Neural cell (in vitro differentiated cells): ENCODE data around the gene PPP1R9B. TPM values are rescaled to one million over a fixed set of nuclear protein-coding genes. Genes with fewer than 3 reads are reported as not detected.

Source experiments
- H2AFZ ChIP-seq: fragments of 200-600, 300-800 bp; sonication (generic), shearing (Covaris generic); 2 replicates; pipeline ENCODE4 v1.6.0; 2014; ENCODE audit warnings: low read depth, mild to moderate bottlenecking, antibody characterized with exemption, low read length, moderate library complexity
- H3F3A ChIP-seq: fragments of 200-600 bp; shearing (Covaris generic); 2 replicates; pipeline ENCODE4 v1.6.1; 2016; ENCODE audit warnings: mild to moderate bottlenecking, moderate library complexity, mixed read lengths, antibody characterized with exemption, low read length; ENCODE audit not compliant: insufficient read depth, poor library complexity, severe bottlenecking
- H3K27ac ChIP-seq: fragments of 200-600, 300-800 bp; sonication (generic), shearing (Covaris generic); 2 replicates; pipeline ENCODE4 v1.5.1; 2014; ENCODE audit warnings: mild to moderate bottlenecking, low read length, moderate library complexity
- H3K27me3 ChIP-seq: fragments of 300-800, 200-600 bp; sonication (generic), shearing (Covaris generic); 2 replicates; pipeline ENCODE4 v1.6.0; 2014; ENCODE audit warnings: mild to moderate bottlenecking, low read depth, low read length, moderate library complexity; ENCODE audit not compliant: insufficient read depth
- H3K36me3 ChIP-seq: fragments of 300-800, 200-600 bp; sonication (generic), shearing (Covaris generic); 2 replicates; pipeline ENCODE4 v1.5.1; 2014; ENCODE audit warnings: mild to moderate bottlenecking, antibody characterized with exemption, low read length, moderate library complexity; ENCODE audit not compliant: insufficient read depth
- H3K4me2 ChIP-seq: fragments of 300-800, 200-600 bp; sonication (generic), shearing (Covaris generic); 2 replicates; pipeline ENCODE4 v1.6.0; 2014; ENCODE audit warnings: mild to moderate bottlenecking, low read length
- H3K4me3 ChIP-seq: fragments of 300-800, 200-600 bp; sonication (generic), shearing (Covaris generic); 2 replicates; pipeline ENCODE4 v1.5.1; 2014; ENCODE audit warnings: mild to moderate bottlenecking, low read length, moderate library complexity
- H3K79me2 ChIP-seq: fragments of 200-600 bp; shearing (Covaris generic); replicated peaks from 2 replicates; pipeline ENCODE4 v1.6.0; 2014; ENCODE audit warnings: mild to moderate bottlenecking, low read length, moderate library complexity; ENCODE audit not compliant: insufficient read depth
- H3K9ac ChIP-seq: fragments of 300-800, 200-600 bp; sonication (generic), shearing (Covaris generic); 2 replicates; pipeline ENCODE4 v1.6.1; 2016; ENCODE audit warnings: mild to moderate bottlenecking, low read length, mixed read lengths
- H3K9me2 ChIP-seq: fragments of 200-600 bp; shearing (Covaris generic); 2 replicates; pipeline ENCODE4 v1.6.1; 2016; ENCODE audit warnings: mild to moderate bottlenecking, low read length, mixed read lengths; ENCODE audit not compliant: insufficient read depth
- H3K9me3 ChIP-seq: fragments of 200-600, 300-800 bp; sonication (generic), shearing (Covaris generic); 2 replicates; pipeline ENCODE4 v1.6.1; 2016; ENCODE audit warnings: mild to moderate bottlenecking, mixed run types, low read length, moderate library complexity, mixed read lengths
- H4K20me1 ChIP-seq: fragments of 200-600 bp; shearing (Covaris generic); 2 replicates; pipeline ENCODE4 v1.6.1; 2016; ENCODE audit warnings: mild to moderate bottlenecking, mixed run types; ENCODE audit not compliant: insufficient read depth
- EP300 ChIP-seq: fragments of 450-650 bp; conservative IDR thresholded peaks from 2 replicates; pipeline ENCODE4 v1.6.1; 2014; ENCODE audit warnings: antibody characterized with exemption, mild to moderate bottlenecking, moderate library complexity; ENCODE audit not compliant: poor library complexity, severe bottlenecking
- EZH2 ChIP-seq: fragments of 200-600, 300-800 bp; shearing (Covaris generic), sonication (generic); IDR thresholded peaks from 2 replicates; pipeline ENCODE4 v1.6.1; 2014; ENCODE audit warnings: antibody characterized with exemption, low read length, borderline replicate concordance, mild to moderate bottlenecking; ENCODE audit not compliant: insufficient read depth, poor library complexity, severe bottlenecking
- MXI1 ChIP-seq: fragments of 450-650 bp; conservative IDR thresholded peaks from 2 replicates; pipeline ENCODE4 v1.6.1; 2014; ENCODE audit warnings: antibody characterized with exemption, mild to moderate bottlenecking; ENCODE audit not compliant: poor library complexity, severe bottlenecking
- POLR2AphosphoS5 ChIP-seq: IDR thresholded peaks from 2 replicates; pipeline ENCODE4 v1.6.1; 2012
- RAD21 ChIP-seq: fragments of 450-650 bp; conservative IDR thresholded peaks from 2 replicates; pipeline ENCODE4 v1.6.1; 2014; ENCODE audit warnings: antibody characterized with exemption, mild to moderate bottlenecking, moderate library complexity
- SMC3 ChIP-seq: fragments of 450-650 bp; conservative IDR thresholded peaks from 2 replicates; pipeline ENCODE4 v1.6.1; 2014; ENCODE audit warnings: antibody characterized with exemption, mild to moderate bottlenecking, moderate library complexity; ENCODE audit not compliant: poor library complexity
- TAF1 ChIP-seq: IDR thresholded peaks from 2 replicates; pipeline ENCODE4 v1.6.1; 2012; ENCODE audit warnings: low read depth
- polyA plus RNA-seq: library from polyadenylated mRNA; depleted of rRNA; stranded (reverse); fragments of >200 nt; gene quantifications from 2 replicates; pipeline ENCODE4 v1.2.3, GENCODE V29; 2014
- TF ChIP-seq, protein P1 (sequence below): fragments of 450-650 bp; IDR thresholded peaks from 2 replicates; pipeline ENCODE4 v1.5.1; 2014; ENCODE audit warnings: antibody characterized with exemption, mild to moderate bottlenecking, moderate library complexity; ENCODE audit not compliant: poor library complexity, severe bottlenecking
- TF ChIP-seq, protein P2 (sequence below): IDR thresholded peaks from 2 replicates; pipeline ENCODE4 v1.6.1; 2012; ENCODE audit warnings: borderline replicate concordance

Gene PPP1R9B
- polyA plus RNA-seq, 1 donor from 2014 or later = 29.2 TPM

DNA sequence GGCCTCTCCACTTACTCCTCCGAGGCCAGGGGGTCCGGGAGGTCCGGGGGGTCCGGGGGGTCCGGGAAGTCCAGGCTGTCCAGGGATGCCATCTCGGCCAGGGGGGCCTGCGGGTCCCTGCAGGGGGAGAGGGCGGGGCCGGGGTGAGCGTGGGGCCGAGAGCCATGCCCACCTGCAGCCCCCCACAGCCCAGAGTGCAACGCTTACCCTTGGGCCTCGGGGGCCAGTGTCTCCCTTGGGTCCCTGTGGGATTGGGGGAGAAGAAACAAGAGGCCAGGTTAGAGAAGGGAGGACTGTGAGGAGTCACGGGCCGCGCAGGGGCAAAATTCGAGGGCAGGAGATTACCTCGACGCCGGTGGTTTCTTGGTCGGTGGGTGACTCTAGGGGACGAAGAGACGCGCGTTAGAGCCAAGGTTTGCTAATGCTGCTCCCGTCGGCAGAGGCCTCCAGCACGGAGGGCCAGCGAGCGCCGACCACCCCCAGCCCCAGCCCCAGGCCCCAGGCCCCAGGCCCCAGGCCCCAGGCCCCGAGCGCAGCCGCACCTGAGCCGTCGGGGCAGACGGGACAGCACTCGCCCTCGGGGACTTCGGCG is 48.8 kb upstream of the PPP1R9B start:
- Histone ChIP-seq H3K4me3 (no peak overlapping the region), H3K9me2 (no peaks in the 10 kb centered on the region), H3K27me3 (peaks cover 42% of the 10 kb centered on the region), H4K20me1 (no peaks in the 10 kb centered on the region), H3K4me2 (no peak overlapping the region), H3K9me3 (no peaks in the 10 kb centered on the region), H3K9ac (no peak overlapping the region), H2AFZ (no peak overlapping the region), H3K27ac (no peak overlapping the region), H3K36me3 (no peaks in the 10 kb centered on the region), H3F3A (no peaks in the 10 kb centered on the region), H3K79me2 (no peaks in the 10 kb centered on the region)
- TF ChIP-seq POLR2AphosphoS5 = no peak
- TF ChIP-seq, protein P1, sequence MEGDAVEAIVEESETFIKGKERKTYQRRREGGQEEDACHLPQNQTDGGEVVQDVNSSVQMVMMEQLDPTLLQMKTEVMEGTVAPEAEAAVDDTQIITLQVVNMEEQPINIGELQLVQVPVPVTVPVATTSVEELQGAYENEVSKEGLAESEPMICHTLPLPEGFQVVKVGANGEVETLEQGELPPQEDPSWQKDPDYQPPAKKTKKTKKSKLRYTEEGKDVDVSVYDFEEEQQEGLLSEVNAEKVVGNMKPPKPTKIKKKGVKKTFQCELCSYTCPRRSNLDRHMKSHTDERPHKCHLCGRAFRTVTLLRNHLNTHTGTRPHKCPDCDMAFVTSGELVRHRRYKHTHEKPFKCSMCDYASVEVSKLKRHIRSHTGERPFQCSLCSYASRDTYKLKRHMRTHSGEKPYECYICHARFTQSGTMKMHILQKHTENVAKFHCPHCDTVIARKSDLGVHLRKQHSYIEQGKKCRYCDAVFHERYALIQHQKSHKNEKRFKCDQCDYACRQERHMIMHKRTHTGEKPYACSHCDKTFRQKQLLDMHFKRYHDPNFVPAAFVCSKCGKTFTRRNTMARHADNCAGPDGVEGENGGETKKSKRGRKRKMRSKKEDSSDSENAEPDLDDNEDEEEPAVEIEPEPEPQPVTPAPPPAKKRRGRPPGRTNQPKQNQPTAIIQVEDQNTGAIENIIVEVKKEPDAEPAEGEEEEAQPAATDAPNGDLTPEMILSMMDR = no peak
- no peak for TF ChIP-seq MXI1
- TF ChIP-seq, protein P2, sequence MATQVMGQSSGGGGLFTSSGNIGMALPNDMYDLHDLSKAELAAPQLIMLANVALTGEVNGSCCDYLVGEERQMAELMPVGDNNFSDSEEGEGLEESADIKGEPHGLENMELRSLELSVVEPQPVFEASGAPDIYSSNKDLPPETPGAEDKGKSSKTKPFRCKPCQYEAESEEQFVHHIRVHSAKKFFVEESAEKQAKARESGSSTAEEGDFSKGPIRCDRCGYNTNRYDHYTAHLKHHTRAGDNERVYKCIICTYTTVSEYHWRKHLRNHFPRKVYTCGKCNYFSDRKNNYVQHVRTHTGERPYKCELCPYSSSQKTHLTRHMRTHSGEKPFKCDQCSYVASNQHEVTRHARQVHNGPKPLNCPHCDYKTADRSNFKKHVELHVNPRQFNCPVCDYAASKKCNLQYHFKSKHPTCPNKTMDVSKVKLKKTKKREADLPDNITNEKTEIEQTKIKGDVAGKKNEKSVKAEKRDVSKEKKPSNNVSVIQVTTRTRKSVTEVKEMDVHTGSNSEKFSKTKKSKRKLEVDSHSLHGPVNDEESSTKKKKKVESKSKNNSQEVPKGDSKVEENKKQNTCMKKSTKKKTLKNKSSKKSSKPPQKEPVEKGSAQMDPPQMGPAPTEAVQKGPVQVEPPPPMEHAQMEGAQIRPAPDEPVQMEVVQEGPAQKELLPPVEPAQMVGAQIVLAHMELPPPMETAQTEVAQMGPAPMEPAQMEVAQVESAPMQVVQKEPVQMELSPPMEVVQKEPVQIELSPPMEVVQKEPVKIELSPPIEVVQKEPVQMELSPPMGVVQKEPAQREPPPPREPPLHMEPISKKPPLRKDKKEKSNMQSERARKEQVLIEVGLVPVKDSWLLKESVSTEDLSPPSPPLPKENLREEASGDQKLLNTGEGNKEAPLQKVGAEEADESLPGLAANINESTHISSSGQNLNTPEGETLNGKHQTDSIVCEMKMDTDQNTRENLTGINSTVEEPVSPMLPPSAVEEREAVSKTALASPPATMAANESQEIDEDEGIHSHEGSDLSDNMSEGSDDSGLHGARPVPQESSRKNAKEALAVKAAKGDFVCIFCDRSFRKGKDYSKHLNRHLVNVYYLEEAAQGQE = no peak

DNA sequence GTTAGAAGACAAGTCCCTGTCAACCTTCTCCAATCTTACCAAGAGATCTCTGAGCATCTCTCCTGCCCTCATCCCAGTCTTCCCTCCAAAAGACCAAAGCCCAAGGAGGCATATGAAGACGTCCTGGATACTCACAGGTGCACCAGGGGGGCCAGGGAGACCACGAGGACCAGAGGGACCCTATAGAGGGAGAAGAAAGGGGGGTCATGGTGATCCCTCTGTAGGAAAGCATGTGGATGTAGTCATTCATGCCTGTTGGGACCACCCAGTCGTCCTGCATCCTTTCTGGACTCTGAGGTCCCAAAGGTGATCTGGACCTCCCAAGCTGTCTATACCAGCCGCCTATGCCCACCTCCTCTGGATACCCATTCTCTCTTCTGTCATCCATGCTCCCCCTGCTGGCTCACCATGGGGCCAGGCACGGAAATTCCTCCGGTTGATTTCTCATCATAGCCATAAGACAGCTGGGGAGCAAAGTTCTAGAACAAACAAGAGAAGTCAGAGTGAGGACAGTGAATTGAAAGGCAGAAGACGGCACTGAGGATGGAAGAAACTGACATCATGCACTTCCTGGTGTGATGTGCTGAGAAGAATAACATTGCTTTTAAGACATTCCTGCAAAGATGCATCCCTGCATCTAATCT is 47.7 kb upstream of the PPP1R9B start:
- Histone ChIP-seq H3K27me3 (peaks cover 39% of the 10 kb centered on the region), H3K9me2 (no peaks in the 10 kb centered on the region), H4K20me1 (no peaks in the 10 kb centered on the region), H3F3A (no peaks in the 10 kb centered on the region), H3K79me2 (no peaks in the 10 kb centered on the region), H3K4me2 (no peak overlapping the region), H3K9ac (no peak overlapping the region), H3K36me3 (no peaks in the 10 kb centered on the region), H2AFZ (no peak overlapping the region), H3K9me3 (no peaks in the 10 kb centered on the region), H3K27ac (no peak overlapping the region), H3K4me3 (no peak overlapping the region)
- TF ChIP-seq SMC3 (peak; percentile 60), EP300 (no peak), EZH2 (no peak), TAF1 (no peak), POLR2AphosphoS5 (no peak), MXI1 (no peak), RAD21 (peak; percentile 51)
- TF ChIP-seq, protein P1 = peak; percentile 54
- TF ChIP-seq, protein P2 = no peak
